Renal cortical epithelial cell (primary cell): Measurements from ENCODE around the gene PEPD. TPM values are rescaled to one million over a fixed set of nuclear protein-coding genes. Genes with fewer than 3 reads are reported as not detected.
"Not testable (repeated sequence)": the region's sequence is repeated elsewhere in the genome, so short reads cannot be mapped to it uniquely, and the experiment has no call there.

ENCODE experiments used
- DNase-seq: peaks from one replicate; pipeline ENCODE4 v3.0.0-alpha.2; 2011; ENCODE audit warnings: low read depth
- total RNA-seq: library from RNA; depleted of rRNA; stranded (reverse); fragments of >200 nt; gene quantifications from 2 replicates; pipeline ENCODE4 v1.2.3, GENCODE V29; 2014

The PEPD gene
- total RNA-seq, 1 donor from 2014 or later = 51.5 TPM

GRCh38 chr19:33497778-33498175 lies 23.8 kb downstream of the PEPD start:
- DNase-seq = no peak

- DNase-seq = no peak
Observed at GRCh38 chr19:33497131-33497777, 24.3 kb downstream of the PEPD start.

GRCh38 chr19:33496038-33496895 lies 25.3 kb downstream of the PEPD start:
- DNase-seq = no peak

- no peak for DNase-seq
Observed at GRCh38 chr19:33493401-33494275, 28.0 kb downstream of the PEPD start.

GRCh38 chr19:33492951-33493350 lies 28.6 kb downstream of the PEPD start:
- DNase-seq = no peak

GRCh38 chr19:33492090-33492489 lies 29.5 kb downstream of the PEPD start:
- DNase-seq = no peak

GRCh38 chr19:33490596-33490995 lies 31.0 kb downstream of the PEPD start:
- DNase-seq = not testable (repeated sequence)

- DNase-seq = no peak
Observed at GRCh38 chr19:33490041-33490451, 31.5 kb downstream of the PEPD start.

GRCh38 chr19:33488826-33489225 lies 32.8 kb downstream of the PEPD start:
- no peak for DNase-seq

GRCh38 chr19:33487901-33488800 lies 33.4 kb downstream of the PEPD start:
- DNase-seq = no peak

GRCh38 chr19:33486936-33487811 lies 34.4 kb downstream of the PEPD start:
- no peak for DNase-seq

GRCh38 chr19:33486407-33486806 lies 35.2 kb downstream of the PEPD start:
- no peak for DNase-seq

- DNase-seq = no peak
Observed at GRCh38 chr19:33484226-33484774, 37.3 kb downstream of the PEPD start.

- no peak for DNase-seq
Observed at GRCh38 chr19:33482476-33482875, 39.1 kb downstream of the PEPD start.

- no peak for DNase-seq
Observed at GRCh38 chr19:33481863-33482262, 39.7 kb downstream of the PEPD start.

GRCh38 chr19:33479570-33479969 lies 42.0 kb downstream of the PEPD start:
- DNase-seq = not testable (repeated sequence)

GRCh38 chr19:33477781-33478180 lies 43.8 kb downstream of the PEPD start:
- DNase-seq = no peak

GRCh38 chr19:33476151-33476707 lies 45.4 kb downstream of the PEPD start:
- no peak for DNase-seq

- no peak for DNase-seq
Observed at GRCh38 chr19:33473653-33474305, 47.8 kb downstream of the PEPD start.
